ENCODE data around the gene PARD3B.
A peak's percentile ranks its signal among the peaks of the same experiment; 100 is the strongest.

The PARD3B gene

GRCh38 chr2:205428811-205429210 is 883.5 kb downstream of the PARD3B start:
- Histone ChIP-seq H2AFZ (ENCODE audit: low read length) (no peak overlapping the region), H3K4me3 (ENCODE audit: low read length) (no peak overlapping the region), H3K27ac (ENCODE audit: low read length) (no peak overlapping the region), H3K27me3 (replicated peaks; ENCODE audit: insufficient read depth, low read length) (no peaks in the 10 kb centered on the region), H4K20me1 (ENCODE audit: insufficient read depth, low read length) (no peaks in the 10 kb centered on the region), H3K4me1 (ENCODE audit: low read length) (no peaks in the 10 kb centered on the region), H3K9me2 (replicated peaks; ENCODE audit: insufficient read depth, low read length) (no peaks in the 10 kb centered on the region), H3K9ac (ENCODE audit: low read length) (no peak overlapping the region), H3F3A (ENCODE audit: insufficient read depth, low read length) (no peaks in the 10 kb centered on the region), H3K4me2 (ENCODE audit: low read depth, low read length) (no peak overlapping the region), H3K36me3 (replicated peaks; ENCODE audit: insufficient read depth, low read length) (no peaks in the 10 kb centered on the region), H3K79me2 (ENCODE audit: low read length) (no peaks in the 10 kb centered on the region), H3K9me3 (replicated peaks; ENCODE audit: insufficient read depth, low read length) (no peaks in the 10 kb centered on the region)
- no peak for DNase-seq
- TF ChIP-seq CTCF (IDR thresholded peaks at IDR 0.05; ENCODE audit: low read length), result no peak
- TF ChIP-seq EZH2phosphoT487 (IDR thresholded peaks at IDR 0.05; ENCODE audit: low read length), result no peak
- TF ChIP-seq EZH2 (optimal IDR thresholded peaks at IDR 0.05; ENCODE audit: low read depth, low read length), result no peak

GRCh38 chr2:205435970-205436369 is 890.7 kb downstream of the PARD3B start:
- Histone ChIP-seq H3K27ac (ENCODE audit: low read length) (no peak overlapping the region), H3K4me1 (ENCODE audit: low read length) (no peaks in the 10 kb centered on the region), H2AFZ (ENCODE audit: low read length) (no peak overlapping the region), H3K4me2 (ENCODE audit: low read depth, low read length) (no peak overlapping the region), H3K27me3 (replicated peaks; ENCODE audit: insufficient read depth, low read length) (no peaks in the 10 kb centered on the region), H3K79me2 (ENCODE audit: low read length) (no peaks in the 10 kb centered on the region), H4K20me1 (ENCODE audit: insufficient read depth, low read length) (no peaks in the 10 kb centered on the region), H3K9ac (ENCODE audit: low read length) (no peak overlapping the region), H3K9me3 (replicated peaks; ENCODE audit: insufficient read depth, low read length) (no peaks in the 10 kb centered on the region), H3K9me2 (replicated peaks; ENCODE audit: insufficient read depth, low read length) (no peaks in the 10 kb centered on the region), H3K36me3 (replicated peaks; ENCODE audit: insufficient read depth, low read length) (no peaks in the 10 kb centered on the region), H3F3A (ENCODE audit: insufficient read depth, low read length) (no peaks in the 10 kb centered on the region), H3K4me3 (ENCODE audit: low read length) (no peak overlapping the region)
- no peak for TF ChIP-seq EZH2 (optimal IDR thresholded peaks at IDR 0.05; ENCODE audit: low read depth, low read length)
- TF ChIP-seq CTCF (IDR thresholded peaks at IDR 0.05; ENCODE audit: low read length), result no peak
- no peak for TF ChIP-seq EZH2phosphoT487 (IDR thresholded peaks at IDR 0.05; ENCODE audit: low read length)
- DNase-seq, result no peak

- DNase-seq, result no peak
- no peak overlapping the region for H3K27ac ChIP-seq (ENCODE audit: low read length)
- H2AFZ ChIP-seq (ENCODE audit: low read length), result peak overlapping the region; percentile 33; the same call in 1 of the 2 replicates
- H3K9me3 ChIP-seq (replicated peaks; ENCODE audit: insufficient read depth, low read length), result no peaks in the 10 kb centered on the region
- H3K9ac ChIP-seq (ENCODE audit: low read length), result no peak overlapping the region
- H3K36me3 ChIP-seq (replicated peaks; ENCODE audit: insufficient read depth, low read length), result no peaks in the 10 kb centered on the region
- peak overlapping the region; percentile 53; the same call in 1 of the 2 replicates for H3K4me2 ChIP-seq (ENCODE audit: low read depth, low read length)
- H3K4me1 ChIP-seq (ENCODE audit: low read length), result no peaks in the 10 kb centered on the region
- TF ChIP-seq EZH2phosphoT487 (IDR thresholded peaks at IDR 0.05; ENCODE audit: low read length) (no peak), CTCF (IDR thresholded peaks at IDR 0.05; ENCODE audit: low read length) (no peak), EZH2 (optimal IDR thresholded peaks at IDR 0.05; ENCODE audit: low read depth, low read length) (no peak)
- H3F3A ChIP-seq (ENCODE audit: insufficient read depth, low read length), result no peaks in the 10 kb centered on the region
- H4K20me1 ChIP-seq (ENCODE audit: insufficient read depth, low read length), result no peaks in the 10 kb centered on the region
- no peaks in the 10 kb centered on the region for H3K27me3 ChIP-seq (replicated peaks; ENCODE audit: insufficient read depth, low read length)
- H3K9me2 ChIP-seq (replicated peaks; ENCODE audit: insufficient read depth, low read length), result no peaks in the 10 kb centered on the region
- H3K4me3 ChIP-seq (ENCODE audit: low read length), result 0 out of 2 replicates have a peak overlapping the region, but pooled peaks have one; percentile 48
- H3K79me2 ChIP-seq (ENCODE audit: low read length), result no peaks in the 10 kb centered on the region
Measured at GRCh38 chr2:205438241-205438640, 893.0 kb downstream of the PARD3B start.

Measured in MM.1S (cell line).